ENCODE results near the gene TMEM182.

GRCh38 chr2:102809291-102810189, 47.7 kb downstream of the TMEM182 start:
- TF ChIP-seq, protein P1, sequence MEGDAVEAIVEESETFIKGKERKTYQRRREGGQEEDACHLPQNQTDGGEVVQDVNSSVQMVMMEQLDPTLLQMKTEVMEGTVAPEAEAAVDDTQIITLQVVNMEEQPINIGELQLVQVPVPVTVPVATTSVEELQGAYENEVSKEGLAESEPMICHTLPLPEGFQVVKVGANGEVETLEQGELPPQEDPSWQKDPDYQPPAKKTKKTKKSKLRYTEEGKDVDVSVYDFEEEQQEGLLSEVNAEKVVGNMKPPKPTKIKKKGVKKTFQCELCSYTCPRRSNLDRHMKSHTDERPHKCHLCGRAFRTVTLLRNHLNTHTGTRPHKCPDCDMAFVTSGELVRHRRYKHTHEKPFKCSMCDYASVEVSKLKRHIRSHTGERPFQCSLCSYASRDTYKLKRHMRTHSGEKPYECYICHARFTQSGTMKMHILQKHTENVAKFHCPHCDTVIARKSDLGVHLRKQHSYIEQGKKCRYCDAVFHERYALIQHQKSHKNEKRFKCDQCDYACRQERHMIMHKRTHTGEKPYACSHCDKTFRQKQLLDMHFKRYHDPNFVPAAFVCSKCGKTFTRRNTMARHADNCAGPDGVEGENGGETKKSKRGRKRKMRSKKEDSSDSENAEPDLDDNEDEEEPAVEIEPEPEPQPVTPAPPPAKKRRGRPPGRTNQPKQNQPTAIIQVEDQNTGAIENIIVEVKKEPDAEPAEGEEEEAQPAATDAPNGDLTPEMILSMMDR (conservative IDR thresholded peaks at IDR 0.05) = no peak
- no peak for TF ChIP-seq EZH2 (IDR thresholded peaks at IDR 0.05; ENCODE audit: low read depth)

All from PC-9 (cell line).